Lung (tissue), 12 donors: Measurements from ENCODE around the gene HRCT1. TPM values are rescaled to one million over a fixed set of nuclear protein-coding genes. Genes with fewer than 3 reads are reported as not detected.

Experiments used
- ATAC-seq: fragments of 200-7000 bp; cut with Tn5 transposase; one replicate; pipeline ENCODE4 v1.9.1; 2020; ENCODE audit warnings: moderate number of reproducible peaks; ENCODE audit not compliant: insufficient read depth, low FRiP score
- DNase-seq, 3 donors: peaks; one replicate each; pipeline ENCODE4 v3.0.0-alpha.2; 2013 to 2017
- H3K27ac ChIP-seq, 2 donors: one replicate each; pipeline ENCODE4 v1.5.1; 2013; ENCODE audit warnings: mild to moderate bottlenecking in 2 of 2, moderate library complexity in 2 of 2, control low read depth in 1 of 2, inconsistent platforms in 1 of 2, low read depth in 1 of 2, low read length in 1 of 2
- H3K27me3 ChIP-seq, 3 donors: one replicate each; pipeline ENCODE4 v1.5.1; 2013; ENCODE audit warnings: low read length in 2 of 3; ENCODE audit not compliant: control insufficient read depth in 3 of 3, insufficient read depth in 3 of 3
- H3K36me3 ChIP-seq, 4 donors: one replicate each; pipeline ENCODE4 v1.5.1; 2013; ENCODE audit warnings: low read length in 4 of 4, mild to moderate bottlenecking in 1 of 4, moderate library complexity in 1 of 4; ENCODE audit not compliant: control insufficient read depth in 4 of 4, insufficient read depth in 4 of 4
- H3K4me1 ChIP-seq, 5 donors: one replicate each; pipeline ENCODE4 v1.5.1; 2013; ENCODE audit warnings: low read length in 5 of 5, mild to moderate bottlenecking in 2 of 5, moderate library complexity in 1 of 5; ENCODE audit not compliant: control insufficient read depth in 5 of 5, insufficient read depth in 5 of 5
- H3K4me3 ChIP-seq: one replicate; pipeline ENCODE4 v1.5.1; 2013; ENCODE audit warnings: mild to moderate bottlenecking, control low read depth, moderate library complexity
- H3K9ac ChIP-seq, 2 donors: one replicate each; pipeline ENCODE4 v1.5.1; 2013; ENCODE audit warnings: low read length in 2 of 2, control low read depth in 1 of 2; ENCODE audit not compliant: insufficient read depth in 1 of 2
- H3K9me3 ChIP-seq, 4 donors: one replicate each; pipeline ENCODE4 v1.5.1; 2013; ENCODE audit warnings: low read length in 3 of 4, mild to moderate bottlenecking in 1 of 4, moderate library complexity in 1 of 4; ENCODE audit not compliant: control insufficient read depth in 4 of 4, insufficient read depth in 3 of 4
- CTCF ChIP-seq: IDR thresholded peaks from 2 replicates; pipeline ENCODE4 v1.5.1; 2012; ENCODE audit warnings: mild to moderate bottlenecking; ENCODE audit errors: control extremely low read depth, extremely low read depth
- WGBS, 2 donors: extraction: QIAGEN DNeasy Blood & Tissue Kit; methylation state at CpG; one replicate each; pipeline ENCODE4 v1.1.7; 2013; 5-methylcytosine and 5-hydroxymethylcytosine counted together
- polyA plus RNA-seq, 2 donors: library from polyadenylated mRNA; stranded (reverse); fragments of 200-250 nt; gene quantifications; one replicate each; pipeline ENCODE4 v1.2.1, GENCODE V29; 2013
- total RNA-seq, 2 donors: library from RNA; depleted of rRNA in 1 of 2; stranded (reverse); fragments of >200 nt in 1 of 2; gene quantifications; one replicate each; pipeline ENCODE4 v1.2.1, GENCODE V29; 2014 to 2021
- donor health status: control.
- donor health status: control.
- donor health status: Bipolar disorder and iron deficiency.
- donor health status: healthy.
- donor health status: DM: yes; HTN: yes; CAD: no.

Gene HRCT1
- total and polyA plus RNA-seq, 4 donors, result 1.7 to 14.1 (median 6.3) TPM; not detected in 1

GRCh38 chr9:35919212-35920008 is 13.4 kb downstream of the HRCT1 start:
- no peaks in the 10 kb centered on the region for H3K27me3 ChIP-seq
- H3K36me3 ChIP-seq, result no peaks in the 10 kb centered on the region
- H3K4me1 ChIP-seq, result peaks cover 0 to 12% (median 0%) of the 10 kb centered on the region in 5 donors
- ATAC-seq (no peak), DNase-seq (no peak)
- H3K27ac ChIP-seq, result peak overlapping the region in 1 of 2 donors; percentile 77
- WGBS, 2 donors, result 75 to 78% methylated on average over 3 of the region's 3 CpGs
- H3K4me3 ChIP-seq, result no peak overlapping the region
- no peaks in the 10 kb centered on the region for H3K9me3 ChIP-seq
- no peak for TF ChIP-seq CTCF
- no peak overlapping the region for H3K9ac ChIP-seq

- TF ChIP-seq CTCF, result no peak
- no peak overlapping the region for H3K4me3 ChIP-seq
- 82 to 85% methylated on average over 4 of the region's 4 CpGs for WGBS, 2 donors
- peaks cover 0 to 12% (median 0%) of the 10 kb centered on the region in 5 donors for H3K4me1 ChIP-seq
- no peaks in the 10 kb centered on the region for H3K27me3 ChIP-seq
- no peak for DNase-seq
- peak overlapping the region in 1 of 2 donors; percentile 63 for H3K27ac ChIP-seq
- peaks cover 0 to 1% (median 0%) of the 10 kb centered on the region in 4 donors for H3K9me3 ChIP-seq
- no peak overlapping the region for H3K9ac ChIP-seq
- no peaks in the 10 kb centered on the region for H3K36me3 ChIP-seq
- no peak for ATAC-seq
These were observed 14.1 kb downstream of the HRCT1 start for GRCh38 chr9:35920051-35920620.

- Histone ChIP-seq H3K4me1 (peaks cover 0 to 12% (median 0%) of the 10 kb centered on the region in 5 donors), H3K36me3 (no peaks in the 10 kb centered on the region), H3K9ac (no peak overlapping the region), H3K27me3 (no peaks in the 10 kb centered on the region), H3K9me3 (peaks cover 0 to 1% (median 0%) of the 10 kb centered on the region in 4 donors), H3K4me3 (no peak overlapping the region), H3K27ac (no peak overlapping the region)
- WGBS, 2 donors, result 94 to 95% methylated on average over 1 of the region's 1 CpG
- ATAC-seq (no peak), DNase-seq (no peak)
- TF ChIP-seq CTCF, result no peak
These were observed 17.6 kb downstream of the HRCT1 start for GRCh38 chr9:35923598-35923926.
